ENCODE results near the gene OLFM2.
"Not testable (repeated sequence)": the region's sequence is repeated elsewhere in the genome, so short reads cannot be mapped to it uniquely, and the experiment has no call there.

The OLFM2 gene

DNA sequence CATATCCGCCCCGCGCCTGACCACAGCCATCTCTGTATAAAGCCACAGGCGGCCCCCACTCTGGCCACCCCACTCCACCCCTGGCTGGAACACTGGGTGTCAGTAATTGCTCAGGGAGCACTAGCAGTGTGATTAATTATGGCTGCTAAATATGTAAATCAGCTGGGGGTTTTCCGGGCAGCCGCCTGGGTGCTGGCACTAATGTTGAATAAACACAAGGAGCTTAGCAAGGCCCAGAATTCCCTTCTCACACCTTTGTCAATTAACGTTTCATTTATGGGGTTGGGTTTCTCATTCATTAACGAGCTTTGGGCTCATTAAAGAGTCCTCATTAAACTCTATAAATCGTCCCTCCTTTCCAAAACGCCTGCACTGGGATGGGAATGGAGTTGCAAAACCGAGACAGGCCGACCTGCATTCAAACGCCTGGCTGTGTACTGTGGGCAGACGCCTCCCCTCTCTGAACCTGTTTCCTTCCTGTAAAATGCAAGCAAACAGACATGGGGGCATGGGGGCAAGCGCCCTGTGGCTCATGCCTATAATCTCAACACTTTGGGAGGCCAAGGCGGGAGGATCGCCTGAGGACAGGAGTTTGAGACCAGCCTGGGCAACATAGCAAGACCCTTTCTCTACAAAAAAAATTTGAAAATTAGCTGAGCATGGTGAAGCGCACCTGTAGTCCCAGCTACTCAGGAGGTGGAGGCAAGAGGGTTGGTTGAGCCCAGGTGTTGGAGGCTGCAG lies 17.7 kb upstream of the OLFM2 start:
- no peaks in the 10 kb centered on the region for H3K27me3 ChIP-seq (ENCODE audit: insufficient read depth, poor library complexity, severe bottlenecking)
- no peaks in the 10 kb centered on the region for H3K4me1 ChIP-seq (ENCODE audit: insufficient read depth, poor library complexity, severe bottlenecking)
- TF ChIP-seq, protein P1, sequence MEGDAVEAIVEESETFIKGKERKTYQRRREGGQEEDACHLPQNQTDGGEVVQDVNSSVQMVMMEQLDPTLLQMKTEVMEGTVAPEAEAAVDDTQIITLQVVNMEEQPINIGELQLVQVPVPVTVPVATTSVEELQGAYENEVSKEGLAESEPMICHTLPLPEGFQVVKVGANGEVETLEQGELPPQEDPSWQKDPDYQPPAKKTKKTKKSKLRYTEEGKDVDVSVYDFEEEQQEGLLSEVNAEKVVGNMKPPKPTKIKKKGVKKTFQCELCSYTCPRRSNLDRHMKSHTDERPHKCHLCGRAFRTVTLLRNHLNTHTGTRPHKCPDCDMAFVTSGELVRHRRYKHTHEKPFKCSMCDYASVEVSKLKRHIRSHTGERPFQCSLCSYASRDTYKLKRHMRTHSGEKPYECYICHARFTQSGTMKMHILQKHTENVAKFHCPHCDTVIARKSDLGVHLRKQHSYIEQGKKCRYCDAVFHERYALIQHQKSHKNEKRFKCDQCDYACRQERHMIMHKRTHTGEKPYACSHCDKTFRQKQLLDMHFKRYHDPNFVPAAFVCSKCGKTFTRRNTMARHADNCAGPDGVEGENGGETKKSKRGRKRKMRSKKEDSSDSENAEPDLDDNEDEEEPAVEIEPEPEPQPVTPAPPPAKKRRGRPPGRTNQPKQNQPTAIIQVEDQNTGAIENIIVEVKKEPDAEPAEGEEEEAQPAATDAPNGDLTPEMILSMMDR (IDR thresholded peaks at IDR 0.05; ENCODE audit: poor library complexity, severe bottlenecking), result no peak
- no peak overlapping the region for H3K27ac ChIP-seq (ENCODE audit: poor library complexity, severe bottlenecking)
- H3K36me3 ChIP-seq (ENCODE audit: low read depth), result no peaks in the 10 kb centered on the region
- H3K4me3 ChIP-seq (ENCODE audit: severe bottlenecking), result no peak overlapping the region
- no peaks in the 10 kb centered on the region for H3K9me3 ChIP-seq (ENCODE audit: severe bottlenecking)
- ATAC-seq (ENCODE audit: low read depth) (no peak), DNase-seq (ENCODE audit: low spot score) (no peak)

DNA sequence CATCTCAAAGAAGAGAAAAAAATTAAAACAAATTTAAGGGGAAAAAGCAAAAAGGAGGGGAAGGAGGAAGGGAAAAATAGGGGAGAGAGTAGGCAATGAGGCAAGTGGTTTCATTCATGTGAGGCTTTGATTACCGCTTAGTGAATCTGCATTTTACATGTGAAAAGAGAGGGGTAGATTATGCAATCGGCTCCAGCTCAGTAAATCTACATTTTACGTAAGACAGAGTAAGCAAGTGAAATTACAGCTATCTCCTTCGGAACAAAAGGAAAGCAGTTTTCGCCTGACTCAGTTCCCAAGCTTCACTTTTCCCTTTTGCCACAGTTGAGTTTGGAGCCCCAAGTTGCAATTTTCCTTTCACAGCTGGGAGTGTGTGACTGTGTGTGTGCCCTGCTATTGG lies 16.0 kb upstream of the OLFM2 start:
- no peak for ATAC-seq (ENCODE audit: low read depth)
- Histone ChIP-seq H3K4me3 (ENCODE audit: severe bottlenecking) (no peak overlapping the region), H3K27ac (ENCODE audit: poor library complexity, severe bottlenecking) (no peak overlapping the region)

DNA sequence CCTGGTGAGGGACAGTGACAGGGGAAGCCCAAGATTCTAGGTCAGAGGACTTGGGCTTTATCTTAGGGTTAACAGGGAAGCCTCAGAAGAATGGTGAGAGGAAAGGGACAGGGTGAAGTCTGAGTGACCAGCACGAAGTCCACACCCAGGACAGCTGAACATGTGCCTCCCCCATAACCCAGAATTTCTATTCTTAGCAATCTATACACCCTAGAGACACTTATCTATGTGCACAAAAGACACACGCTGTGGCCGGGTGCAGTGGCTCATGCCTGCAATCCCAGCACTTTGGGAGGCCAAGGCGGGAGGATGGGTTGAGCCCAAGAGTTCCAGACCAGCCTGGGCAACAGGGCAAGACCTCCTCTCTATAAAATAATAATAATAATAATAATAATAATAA lies 11.1 kb upstream of the OLFM2 start:
- TF ChIP-seq, protein P1 (IDR thresholded peaks at IDR 0.05; ENCODE audit: poor library complexity, severe bottlenecking), result no peak
- H3K9me3 ChIP-seq (ENCODE audit: severe bottlenecking), result no peaks in the 10 kb centered on the region
- H3K36me3 ChIP-seq (ENCODE audit: low read depth), result no peaks in the 10 kb centered on the region
- no peaks in the 10 kb centered on the region for H3K27me3 ChIP-seq (ENCODE audit: insufficient read depth, poor library complexity, severe bottlenecking)
- no peak overlapping the region for H3K4me3 ChIP-seq (ENCODE audit: severe bottlenecking)
- no peak for DNase-seq (ENCODE audit: low spot score)
- ATAC-seq (ENCODE audit: low read depth), result no peak
- H3K4me1 ChIP-seq (ENCODE audit: insufficient read depth, poor library complexity, severe bottlenecking), result no peaks in the 10 kb centered on the region
- H3K27ac ChIP-seq (ENCODE audit: poor library complexity, severe bottlenecking), result no peak overlapping the region

More for the DNA sequence above, 16.0 kb upstream of the OLFM2 start:
- no peaks in the 10 kb centered on the region for H3K36me3 ChIP-seq (ENCODE audit: low read depth)
- no peak for DNase-seq (ENCODE audit: low spot score)
- H3K4me1 ChIP-seq (ENCODE audit: insufficient read depth, poor library complexity, severe bottlenecking), result no peaks in the 10 kb centered on the region
- no peaks in the 10 kb centered on the region for H3K27me3 ChIP-seq (ENCODE audit: insufficient read depth, poor library complexity, severe bottlenecking)
- TF ChIP-seq, protein P1 (IDR thresholded peaks at IDR 0.05; ENCODE audit: poor library complexity, severe bottlenecking), result no peak
- H3K9me3 ChIP-seq (ENCODE audit: severe bottlenecking), result no peaks in the 10 kb centered on the region

DNA sequence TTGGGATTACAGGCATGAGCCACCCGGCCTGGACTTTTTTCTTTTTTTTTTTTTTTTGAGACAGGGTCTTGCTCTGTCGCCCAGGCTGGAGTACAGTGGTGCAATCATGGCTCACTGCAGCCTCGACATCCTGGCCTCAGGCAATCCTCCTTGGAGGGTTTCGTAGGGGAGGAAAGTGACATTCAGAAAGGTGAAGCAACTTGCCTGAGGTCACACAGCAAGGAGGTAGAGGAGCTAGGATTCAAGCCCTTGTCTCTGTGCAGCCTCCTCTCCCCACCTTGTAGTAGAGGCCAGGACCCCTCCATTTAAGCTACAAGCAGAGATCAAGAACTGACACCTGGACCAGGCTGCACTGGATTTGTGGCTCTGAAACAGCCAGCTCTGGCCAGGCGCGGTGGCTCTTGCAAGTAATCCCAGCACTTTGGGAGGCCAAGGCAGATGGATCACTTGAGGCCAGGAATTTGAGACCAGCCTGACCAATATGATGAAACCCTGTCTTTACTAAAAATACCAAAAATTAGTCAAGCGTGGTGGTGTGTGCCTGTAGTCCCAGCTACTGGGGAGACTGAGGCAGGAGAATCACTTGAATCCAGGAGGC lies 10.3 kb upstream of the OLFM2 start:
- H3K36me3 ChIP-seq (ENCODE audit: low read depth); ATAC-seq (ENCODE audit: low read depth); H3K9me3 ChIP-seq (ENCODE audit: severe bottlenecking); DNase-seq (ENCODE audit: low spot score); H3K4me1 ChIP-seq (ENCODE audit: insufficient read depth, poor library complexity, severe bottlenecking); H3K27ac ChIP-seq (ENCODE audit: poor library complexity, severe bottlenecking); H3K4me3 ChIP-seq (ENCODE audit: severe bottlenecking); H3K27me3 ChIP-seq (ENCODE audit: insufficient read depth, poor library complexity, severe bottlenecking): not testable (repeated sequence)

DNA sequence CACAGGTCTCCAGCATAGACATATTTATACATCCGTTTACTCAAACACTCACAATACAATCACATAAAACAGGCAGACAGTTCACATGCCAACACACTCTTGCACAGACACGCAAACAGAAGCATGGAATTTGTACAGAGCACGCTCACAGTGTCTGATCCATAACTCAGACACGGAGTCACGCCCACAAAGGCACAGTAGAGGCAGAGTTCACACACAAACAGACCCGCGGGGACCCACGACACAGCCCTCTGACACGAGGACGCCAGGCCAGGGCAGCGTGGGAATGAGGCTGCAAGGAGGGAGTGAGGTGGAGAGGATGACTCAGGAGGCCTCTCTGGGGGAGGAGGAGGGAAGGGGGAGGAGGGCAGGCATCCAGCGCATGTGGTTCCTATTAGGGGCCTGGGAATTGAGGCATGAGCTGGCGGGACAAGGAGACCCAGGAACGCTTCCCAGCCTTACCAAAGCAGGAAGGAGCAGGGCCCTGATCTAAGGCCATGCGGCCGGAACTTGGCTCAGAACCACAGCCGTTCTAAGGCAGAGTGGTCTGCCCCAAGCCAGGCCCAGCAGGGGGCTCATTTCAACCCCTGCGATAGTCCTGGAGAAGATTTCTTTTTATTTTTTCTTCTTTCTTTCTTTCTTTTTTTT lies 9.1 kb upstream of the OLFM2 start:
- Histone ChIP-seq H3K4me1 (ENCODE audit: insufficient read depth, poor library complexity, severe bottlenecking) (no peaks in the 10 kb centered on the region), H3K27me3 (ENCODE audit: insufficient read depth, poor library complexity, severe bottlenecking) (no peaks in the 10 kb centered on the region), H3K36me3 (ENCODE audit: low read depth) (no peaks in the 10 kb centered on the region), H3K27ac (ENCODE audit: poor library complexity, severe bottlenecking) (no peak overlapping the region), H3K9me3 (ENCODE audit: severe bottlenecking) (no peaks in the 10 kb centered on the region), H3K4me3 (ENCODE audit: severe bottlenecking) (no peak overlapping the region)
- TF ChIP-seq, protein P1 (IDR thresholded peaks at IDR 0.05; ENCODE audit: poor library complexity, severe bottlenecking), result no peak
- DNase-seq (ENCODE audit: low spot score) (no peak), ATAC-seq (ENCODE audit: low read depth) (peak; percentile 77)
